Panc1 (cell line): Measurements from ENCODE around the gene ZNF12. TPM values are rescaled to one million over a fixed set of nuclear protein-coding genes. Genes with fewer than 3 reads are reported as not detected.
"Not testable (repeated sequence)": the region's sequence is repeated elsewhere in the genome, so short reads cannot be mapped to it uniquely, and the experiment has no call there.

Source experiments
- ATAC-seq: fragments of 200-7000 bp; cut with Tn5 transposase; 2 replicates; pipeline ENCODE4 v1.9.1; 2020; ENCODE audit warnings: mild to moderate bottlenecking, moderate library complexity
- BruUV-seq: library from RNA; stranded (reverse); fragments of 400-500 nt; replicated peaks from 2 replicates; lab custom pipeline; 2021; lab: Mats Ljungman, UMichigan
- CTCF ChIA-PET: fragments of 300-600 bp; sonication (Branson Sonifier 250); formaldehyde crosslinking; loops from one replicate; lab custom pipeline; 2022; ENCODE audit warnings: antibody characterized with exemption; lab: Charles Lee
- POLR2A ChIA-PET: fragments of 300-600 bp; sonication (Branson Sonifier 250); formaldehyde crosslinking; loops from one replicate; lab custom pipeline; 2022; ENCODE audit warnings: antibody characterized with exemption; lab: Charles Lee
- DNase-seq: peaks from one replicate; pipeline ENCODE4 v3.0.0-alpha.2; 2010; ENCODE audit warnings: low read depth, low spot score
- H3K27ac ChIP-seq: 2 replicates; pipeline ENCODE4 v1.5.1; 2011; ENCODE audit warnings: mild to moderate bottlenecking, low read length, inconsistent platforms
- H3K27me3 ChIP-seq: fragments of 200-500 bp; sonication (Bioruptor generic); 2 replicates; pipeline ENCODE4 v1.6.0; 2014; ENCODE audit warnings: low read length, inconsistent platforms; ENCODE audit not compliant: control insufficient read depth, insufficient read depth
- H3K36me3 ChIP-seq: fragments of 200-500 bp; sonication (Bioruptor generic); 2 replicates; pipeline ENCODE4 v1.5.1; 2014; ENCODE audit warnings: inconsistent platforms, mild to moderate bottlenecking, low read length, moderate library complexity; ENCODE audit not compliant: control insufficient read depth, insufficient read depth
- H3K4me1 ChIP-seq: 2 replicates; pipeline ENCODE4 v1.5.1; 2011; ENCODE audit warnings: inconsistent platforms, mild to moderate bottlenecking, low read length, moderate library complexity; ENCODE audit not compliant: control insufficient read depth, insufficient read depth
- H3K4me3 ChIP-seq, 2 experiments: 2 replicates each; pipeline ENCODE4 v1.5.1; 2011 to 2012; ENCODE audit warnings: low read depth in 2 of 2, low read length in 2 of 2, mild to moderate bottlenecking in 2 of 2, inconsistent platforms in 1 of 2, moderate library complexity in 1 of 2
- H3K9me3 ChIP-seq: fragments of 200-500 bp; sonication (Bioruptor generic); 2 replicates; pipeline ENCODE4 v1.5.1; 2014; ENCODE audit warnings: low read depth, mild to moderate bottlenecking, inconsistent platforms, low read length, moderate library complexity; ENCODE audit not compliant: control insufficient read depth, insufficient read depth
- CTCF ChIP-seq: fragments of 450-650 bp; IDR thresholded peaks from 2 replicates; pipeline ENCODE4 v1.5.1; 2017; ENCODE audit warnings: mild to moderate bottlenecking
- POLR2AphosphoS5 ChIP-seq: IDR thresholded peaks from 2 replicates; pipeline ENCODE4 v1.6.1; 2012; ENCODE audit warnings: mild to moderate bottlenecking, low read depth, low read length, moderate library complexity
- REST ChIP-seq, 2 experiments: IDR thresholded peaks; 2 replicates each; pipeline ENCODE4 v1.6.1; 2011 to 2012; ENCODE audit warnings: low read depth in 2 of 2, control low read depth in 1 of 2, low read length in 1 of 2, mild to moderate bottlenecking in 1 of 2, moderate library complexity in 1 of 2; ENCODE audit not compliant: insufficient read depth in 1 of 2
- SIN3A ChIP-seq: IDR thresholded peaks from 2 replicates; pipeline ENCODE4 v1.6.1; 2012; ENCODE audit warnings: low read depth, mild to moderate bottlenecking, low read length, moderate library complexity, borderline replicate concordance; ENCODE audit not compliant: insufficient read depth
- TCF7L2 ChIP-seq: IDR thresholded peaks from 2 replicates; pipeline ENCODE4 v1.6.1; 2011; ENCODE audit warnings: mild to moderate bottlenecking, low read depth, low read length, inconsistent platforms
- in situ Hi-C: cut with HindIII; loops from 2 replicates; pipeline ENCODE4 v1.10.0; 2016; ENCODE audit warnings: low sequenced_read_pairs, low pct_unique_long_range_greater_than_20kb
- intact Hi-C: fragments of 100-400 bp; cut with micrococcal nuclease; formaldehyde crosslinking; loops from one replicate; pipeline ENCODE4 v1.10.0; 2022; ENCODE audit not compliant: unreplicated experiment
- total RNA-seq: library from RNA; stranded (reverse); gene quantifications from one replicate; pipeline ENCODE4 v1.2.1, GENCODE V29; 2021; ENCODE audit not compliant: unreplicated experiment

The ZNF12 gene
- total RNA-seq, 1 experiment from 2014 or later, result 37.3 TPM

GRCh38 chr7:6744410-6745100, 37.8 kb upstream of the ZNF12 start:
- BruUV-seq, H3K4me3 ChIP-seq, H3K27me3 ChIP-seq, DNase-seq, in situ Hi-C loops, intact Hi-C loops, H3K36me3 ChIP-seq, H3K27ac ChIP-seq, H3K9me3 ChIP-seq, CTCF ChIA-PET, H3K4me1 ChIP-seq: not testable (repeated sequence)
- POLR2A ChIA-PET, result interaction anchor here (0.6 kb wide), 1 partner anchor 891 kb away, joined by 6 read pairs; no protein-coding TSS in a partner anchor
- ATAC-seq, result peak; percentile 47; the same call in 1 of the 2 replicates

GRCh38 chr7:6738415-6738814, 31.7 kb upstream of the ZNF12 start:
- DNase-seq, H3K4me3 ChIP-seq, H3K36me3 ChIP-seq, in situ Hi-C loops, intact Hi-C loops, H3K9me3 ChIP-seq, H3K27ac ChIP-seq, BruUV-seq, H3K27me3 ChIP-seq, H3K4me1 ChIP-seq, CTCF ChIA-PET: not testable (repeated sequence)
- ATAC-seq, result 0 out of 2 replicates have a peak, but pooled peaks have one; percentile 15
- POLR2A ChIA-PET, result interaction anchor here (0.7 kb wide), 1 partner anchor 1212 kb away, joined by 3 read pairs; no protein-coding TSS in a partner anchor

- peak overlapping the region; percentile 95 for H3K27ac ChIP-seq
- no peaks in the 10 kb centered on the region for H3K36me3 ChIP-seq
- H3K9me3 ChIP-seq, result no peaks in the 10 kb centered on the region
- in situ Hi-C loops, result no loop called here
- DNase-seq (no peak), ATAC-seq (no peak)
- no peaks in the 10 kb centered on the region for H3K27me3 ChIP-seq
- ChIA-PET CTCF (no interaction called here), POLR2A (no interaction called here)
- H3K4me3 ChIP-seq, result peak overlapping the region; percentile 72 to 86
- TF ChIP-seq CTCF (no peak), SIN3A (no peak), REST (IDR thresholded peaks at IDR 0.05; ENCODE audit: insufficient read depth in 1 of 2, low read depth in 2 of 2, low read length in 1 of 2) (no peak), TCF7L2 (no peak), POLR2AphosphoS5 (no peak)
- intact Hi-C loops, result no loop called here
- H3K4me1 ChIP-seq, result peaks cover 3% of the 10 kb centered on the region; the same call in 1 of the 2 replicates
- BruUV-seq, result no TSS peak
Measured at GRCh38 chr7:6730343-6730633, 23.5 kb upstream of the ZNF12 start.
